K562 (cell line): Measurements from ENCODE around the gene ST6GALNAC1. TPM values are rescaled to one million over a fixed set of nuclear protein-coding genes. Genes with fewer than 3 reads are reported as not detected.
A peak's percentile ranks its signal among the peaks of the same experiment; 100 is the strongest.

ENCODE experiments used
- ATAC-seq: fragments of 200-7000 bp; cut with Tn5 transposase; 3 replicates; pipeline ENCODE4 v1.9.1; 2020; ENCODE audit warnings: moderate library complexity
- BruUV-seq: library from RNA; stranded (reverse); fragments of 400-500 nt; replicated peaks from 2 replicates; lab custom pipeline; 2021; lab: Mats Ljungman, UMichigan
- CTCF ChIA-PET: fragments of 300-600 bp; formaldehyde crosslinking; extraction: SDS; loops from one replicate; lab custom pipeline; 2021; ENCODE audit warnings: low intra/inter-chr PET ratio; lab: Yijun Ruan, JAX
- POLR2A ChIA-PET: fragments of 300-600, 350-650 bp; sonication (Branson Sonifier 250); formaldehyde crosslinking; extraction: SDS; loops from one replicate; lab custom pipeline; 2021; ENCODE audit warnings: antibody characterized with exemption, inconsistent platforms; lab: Yijun Ruan, JAX
- DNase-seq, 4 experiments: peaks; one replicate each; pipeline versions ENCODE4 v3.0.0 to v3.0.0-alpha.2; 2011 to 2018; ENCODE audit warnings: low spot score in 3 of 4, mixed read lengths in 3 of 4; ENCODE audit errors: extremely low read depth in 1 of 4
- FAIRE-seq: peaks from 2 replicates; lab custom pipeline; 2011; peaks lifted over from hg19 to GRCh38; lab: Jason Lieb, UNC
- H2AFZ ChIP-seq: 2 replicates; pipeline ENCODE4 v1.6.0; 2011; ENCODE audit warnings: low read depth, low read length, control low read depth, inconsistent platforms
- H3K27ac ChIP-seq: fragments of 200-600 bp; 3 replicates; pipeline ENCODE4 v1.8.0; 2011; ENCODE audit warnings: low read depth, mild to moderate bottlenecking, control low read depth, inconsistent platforms, low read length, moderate library complexity, mixed read lengths; ENCODE audit errors: extremely low read depth
- H3K27me3 ChIP-seq, 2 experiments: fragments of 300-600 bp in 1 of 2; 2 replicates in 1 of 2; 3 replicates in 1 of 2; pipeline versions ENCODE4 v1.6.0 to v1.8.0; 2011; ENCODE audit warnings: inconsistent platforms in 2 of 2, low read length in 2 of 2, mild to moderate bottlenecking in 1 of 2, mixed read lengths in 1 of 2, moderate library complexity in 1 of 2; ENCODE audit not compliant: control insufficient read depth in 2 of 2, insufficient read depth in 2 of 2
- H3K36me3 ChIP-seq: fragments of 300-600 bp; 3 replicates; pipeline ENCODE4 v1.8.0; 2011; ENCODE audit warnings: mild to moderate bottlenecking, low read length, inconsistent platforms; ENCODE audit not compliant: control insufficient read depth, insufficient read depth
- H3K4me1 ChIP-seq, 2 experiments: fragments of 200-600 bp in 1 of 2; replicated peaks in 1 of 2; 2 replicates in 1 of 2; 3 replicates in 1 of 2; pipeline versions ENCODE4 v1.5.1 to v1.8.0; 2011; ENCODE audit warnings: inconsistent platforms in 2 of 2, low read length in 2 of 2, mild to moderate bottlenecking in 1 of 2, mixed read lengths in 1 of 2, moderate library complexity in 1 of 2; ENCODE audit not compliant: control insufficient read depth in 2 of 2, insufficient read depth in 2 of 2
- H3K4me2 ChIP-seq: 2 replicates; pipeline ENCODE4 v1.6.1; 2011; ENCODE audit warnings: low read length, control low read depth, inconsistent platforms, mixed read lengths; ENCODE audit not compliant: insufficient read depth
- H3K4me3 ChIP-seq: fragments of 200-600 bp; sonication (generic), shearing (Covaris generic); 2 replicates; pipeline ENCODE4 v1.5.1; 2016; ENCODE audit warnings: control low read depth, inconsistent platforms
- H3K79me2 ChIP-seq: fragments of 200-600 bp; 3 replicates; pipeline ENCODE4 v1.8.0; 2011; ENCODE audit warnings: low read length, inconsistent platforms; ENCODE audit not compliant: control insufficient read depth, insufficient read depth
- H3K9ac ChIP-seq, 2 experiments: 2 replicates each; pipeline versions ENCODE4 v1.6.0 to v1.6.1; 2011; ENCODE audit warnings: low read depth in 2 of 2, low read length in 2 of 2, control low read depth in 1 of 2, inconsistent platforms in 1 of 2, mild to moderate bottlenecking in 1 of 2, mixed read lengths in 1 of 2; ENCODE audit not compliant: insufficient read depth in 1 of 2
- H3K9me1 ChIP-seq: one replicate; pipeline ENCODE4 v1.6.0; 2011; ENCODE audit warnings: inconsistent platforms, mild to moderate bottlenecking, low read length, moderate library complexity; ENCODE audit not compliant: control insufficient read depth, insufficient read depth
- H3K9me3 ChIP-seq: replicated peaks from 2 replicates; pipeline ENCODE4 v1.5.1; 2011; ENCODE audit warnings: low read depth, low read length, inconsistent platforms; ENCODE audit not compliant: control insufficient read depth, insufficient read depth
- H4K20me1 ChIP-seq: replicated peaks from 2 replicates; pipeline ENCODE4 v1.6.1; 2011; ENCODE audit warnings: low read length, inconsistent platforms, mixed read lengths; ENCODE audit not compliant: control insufficient read depth, insufficient read depth
- DNMT1 ChIP-seq: fragments of 450-650 bp; IDR thresholded peaks from 2 replicates; pipeline ENCODE4 v1.6.1; 2016; ENCODE audit warnings: antibody characterized with exemption, mild to moderate bottlenecking
- GATAD2A ChIP-seq: fragments of 450-650 bp; IDR thresholded peaks from 2 replicates; pipeline ENCODE4 v1.6.1; 2017
- KLF13 ChIP-seq: fragments of 450-650 bp; IDR thresholded peaks from 2 replicates; pipeline ENCODE4 v1.6.1; 2016; ENCODE audit warnings: missing genetic modification characterization, low read depth, mild to moderate bottlenecking, missing compliant biosample characterization, moderate library complexity, borderline replicate concordance
- NFXL1 ChIP-seq: fragments of 450-650 bp; formaldehyde crosslinking; IDR thresholded peaks from 2 replicates; pipeline ENCODE4 v1.4.0; 2021; ENCODE audit warnings: mild to moderate bottlenecking
- POLR2H ChIP-seq: IDR thresholded peaks from 2 replicates; pipeline ENCODE4 v1.6.1; 2016; ENCODE audit warnings: missing genetic modification characterization, low read depth, mild to moderate bottlenecking, control low read depth, missing compliant biosample characterization, moderate library complexity
- RBM22 ChIP-seq: fragments of 200-400 bp; formaldehyde crosslinking; IDR thresholded peaks from 2 replicates; pipeline ENCODE4 v1.6.1; 2018; ENCODE audit warnings: low read length, low read depth; ENCODE audit not compliant: poor library complexity, severe bottlenecking
- TCF7L2 ChIP-seq: fragments of 150-350 bp; IDR thresholded peaks from 2 replicates; pipeline ENCODE4 v1.6.1; 2016; ENCODE audit warnings: low read depth, mild to moderate bottlenecking, low read length, moderate library complexity
- XRCC3 ChIP-seq: fragments of 450-650 bp; IDR thresholded peaks from 2 replicates; pipeline ENCODE4 v1.6.1; 2017; ENCODE audit warnings: mild to moderate bottlenecking, moderate library complexity
- ZFP30 ChIP-seq: fragments of 250-450 bp; sonication (Bioruptor Pico); IDR thresholded peaks from 2 replicates; pipeline ENCODE4 v1.8.0; 2022; ENCODE audit warnings: moderate library complexity, mild to moderate bottlenecking, inconsistent platforms, borderline replicate concordance
- ZNF408 ChIP-seq: fragments of 250-450 bp; sonication (Bioruptor Pico); IDR thresholded peaks from 2 replicates; pipeline ENCODE4 v1.4.0; 2020; ENCODE audit warnings: low read depth, mild to moderate bottlenecking, moderate library complexity
- WGBS: fragments of 100-300 bp; shearing (Covaris generic); methylation state at CpG from one replicate; pipeline ENCODE4 v1.1.6; 2016; ENCODE audit warnings: low coverage, mixed read lengths; ENCODE audit not compliant: insufficient coverage; ENCODE audit errors: missing lambda C conversion rate; 5-methylcytosine and 5-hydroxymethylcytosine counted together
- in situ Hi-C: fragments of 300-500 bp; cut with MboI; formaldehyde crosslinking; loops from 4 replicates; pipeline ENCODE4 v1.15.0; 2018; ENCODE audit warnings: inconsistent platforms, mixed read lengths
- intact Hi-C: fragments of 100-400 bp; cut with micrococcal nuclease; formaldehyde crosslinking; loops from 2 replicates; pipeline ENCODE4 v1.14.2; 2022
- polyA plus RNA-seq, 8 experiments: library from polyadenylated mRNA; depleted of rRNA in 4 of 8; stranded (reverse) in 5 of 8; unstranded in 3 of 8; fragments of >200 nt; fragmentation: Nextera tagmentation in 2 of 8; fragmentation: Illumina TruSeq in 1 of 8; extraction: Ambion mirVana in 2 of 8; extraction: Trizol in 1 of 8; gene quantifications; 2 replicates each; pipeline versions ENCODE4 v1.2.1 to v1.2.3, GENCODE V29; 2011 to 2014; ENCODE audit warnings: inconsistent platforms in 1 of 8, missing spikeins in 1 of 8
- total RNA-seq, 7 experiments: library from RNA; depleted of rRNA in 6 of 7; stranded (reverse); fragments of >200 nt in 6 of 7; fragmentation: Illumina TruSeq in 2 of 7; extraction: Trizol in 2 of 7; gene quantifications; 2 replicates each; pipeline versions ENCODE4 v1.2.1 to v1.2.3, GENCODE V29; 2011 to 2021; ENCODE audit warnings: low replicate concordance in 1 of 7
- TF ChIP-seq, protein P1 (sequence below): fragments of 450-650 bp; IDR thresholded peaks from 2 replicates; pipeline ENCODE4 v1.6.1; 2016; ENCODE audit warnings: antibody characterized with exemption
- TF ChIP-seq, protein P2 (sequence below): sonication (generic); formaldehyde crosslinking; IDR thresholded peaks from 2 replicates; pipeline ENCODE4 v1.8.0; 2023; ENCODE audit warnings: missing genetic modification reagents, mild to moderate bottlenecking, borderline replicate concordance

ST6GALNAC1 gene
- total and polyA plus RNA-seq, 9 of the 15 experiments (the other 6 are each of a cell fraction or from before 2014, with no cell fraction given): 20.6 to 68.4 (median 50.5) TPM

- TF ChIP-seq KLF13 (tag): no peak
- no peak for TF ChIP-seq XRCC3
These were observed 60.9 kb downstream of the ST6GALNAC1 start (continued) for GRCh38 chr17:76582660-76583059.

GRCh38 chr17:76581515-76581914, 62.0 kb downstream of the ST6GALNAC1 start:
- ATAC-seq: no peak
- TF ChIP-seq, protein P1, sequence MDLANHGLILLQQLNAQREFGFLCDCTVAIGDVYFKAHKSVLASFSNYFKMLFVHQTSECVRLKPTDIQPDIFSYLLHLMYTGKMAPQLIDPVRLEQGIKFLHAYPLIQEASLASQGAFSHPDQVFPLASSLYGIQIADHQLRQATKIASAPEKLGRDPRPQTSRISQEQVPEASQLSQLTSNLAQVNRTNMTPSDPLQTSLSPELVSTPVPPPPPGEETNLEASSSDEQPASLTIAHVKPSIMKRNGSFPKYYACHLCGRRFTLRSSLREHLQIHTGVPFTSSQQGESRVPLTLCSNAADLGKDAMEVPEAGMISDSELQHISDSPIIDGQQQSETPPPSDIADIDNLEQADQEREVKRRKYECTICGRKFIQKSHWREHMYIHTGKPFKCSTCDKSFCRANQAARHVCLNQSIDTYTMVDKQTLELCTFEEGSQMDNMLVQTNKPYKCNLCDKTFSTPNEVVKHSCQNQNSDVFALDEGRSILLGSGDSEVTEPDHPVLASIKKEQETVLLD: no peak
- no peak for TF ChIP-seq TCF7L2
- TF ChIP-seq GATAD2A: no peak
- TF ChIP-seq RBM22: no peak
- TF ChIP-seq NFXL1: no peak
- TF ChIP-seq, protein P2, sequence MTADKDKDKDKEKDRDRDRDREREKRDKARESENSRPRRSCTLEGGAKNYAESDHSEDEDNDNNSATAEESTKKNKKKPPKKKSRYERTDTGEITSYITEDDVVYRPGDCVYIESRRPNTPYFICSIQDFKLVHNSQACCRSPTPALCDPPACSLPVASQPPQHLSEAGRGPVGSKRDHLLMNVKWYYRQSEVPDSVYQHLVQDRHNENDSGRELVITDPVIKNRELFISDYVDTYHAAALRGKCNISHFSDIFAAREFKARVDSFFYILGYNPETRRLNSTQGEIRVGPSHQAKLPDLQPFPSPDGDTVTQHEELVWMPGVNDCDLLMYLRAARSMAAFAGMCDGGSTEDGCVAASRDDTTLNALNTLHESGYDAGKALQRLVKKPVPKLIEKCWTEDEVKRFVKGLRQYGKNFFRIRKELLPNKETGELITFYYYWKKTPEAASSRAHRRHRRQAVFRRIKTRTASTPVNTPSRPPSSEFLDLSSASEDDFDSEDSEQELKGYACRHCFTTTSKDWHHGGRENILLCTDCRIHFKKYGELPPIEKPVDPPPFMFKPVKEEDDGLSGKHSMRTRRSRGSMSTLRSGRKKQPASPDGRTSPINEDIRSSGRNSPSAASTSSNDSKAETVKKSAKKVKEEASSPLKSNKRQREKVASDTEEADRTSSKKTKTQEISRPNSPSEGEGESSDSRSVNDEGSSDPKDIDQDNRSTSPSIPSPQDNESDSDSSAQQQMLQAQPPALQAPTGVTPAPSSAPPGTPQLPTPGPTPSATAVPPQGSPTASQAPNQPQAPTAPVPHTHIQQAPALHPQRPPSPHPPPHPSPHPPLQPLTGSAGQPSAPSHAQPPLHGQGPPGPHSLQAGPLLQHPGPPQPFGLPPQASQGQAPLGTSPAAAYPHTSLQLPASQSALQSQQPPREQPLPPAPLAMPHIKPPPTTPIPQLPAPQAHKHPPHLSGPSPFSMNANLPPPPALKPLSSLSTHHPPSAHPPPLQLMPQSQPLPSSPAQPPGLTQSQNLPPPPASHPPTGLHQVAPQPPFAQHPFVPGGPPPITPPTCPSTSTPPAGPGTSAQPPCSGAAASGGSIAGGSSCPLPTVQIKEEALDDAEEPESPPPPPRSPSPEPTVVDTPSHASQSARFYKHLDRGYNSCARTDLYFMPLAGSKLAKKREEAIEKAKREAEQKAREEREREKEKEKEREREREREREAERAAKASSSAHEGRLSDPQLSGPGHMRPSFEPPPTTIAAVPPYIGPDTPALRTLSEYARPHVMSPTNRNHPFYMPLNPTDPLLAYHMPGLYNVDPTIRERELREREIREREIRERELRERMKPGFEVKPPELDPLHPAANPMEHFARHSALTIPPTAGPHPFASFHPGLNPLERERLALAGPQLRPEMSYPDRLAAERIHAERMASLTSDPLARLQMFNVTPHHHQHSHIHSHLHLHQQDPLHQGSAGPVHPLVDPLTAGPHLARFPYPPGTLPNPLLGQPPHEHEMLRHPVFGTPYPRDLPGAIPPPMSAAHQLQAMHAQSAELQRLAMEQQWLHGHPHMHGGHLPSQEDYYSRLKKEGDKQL (CRISPR knock-in tag): no peak
- no peak for TF ChIP-seq ZNF408 (CRISPR knock-in tag)
- no peak for TF ChIP-seq POLR2H (tag)
- no peak for TF ChIP-seq ZFP30
- no peak for TF ChIP-seq DNMT1

More at GRCh38 chr17:76581515-76581914, 62.0 kb downstream of the ST6GALNAC1 start:
- Histone ChIP-seq H3K36me3 (no peaks in the 10 kb centered on the region), H3K79me2 (no peaks in the 10 kb centered on the region), H4K20me1 (no peaks in the 10 kb centered on the region), H3K4me2 (no peak overlapping the region), H3K4me1 (peaks cover 16 to 33% of the 10 kb centered on the region in 2 experiments), H3K27me3 (peaks cover 0 to 6% of the 10 kb centered on the region in 2 experiments; a peak in 2 of 5 replicates), H3K27ac (no peak overlapping the region), H2AFZ (no peak overlapping the region), H3K4me3 (no peak overlapping the region), H3K9ac (peak overlapping the region in 1 of 2 experiments; percentile 74; a peak in 1 of 4 replicates), H3K9me3 (no peaks in the 10 kb centered on the region), H3K9me1 (no peaks in the 10 kb centered on the region)
- WGBS: 54% methylated on average over 5 of the region's 5 CpGs
- CTCF ChIA-PET: no interaction called here
- DNase-seq (no peak), FAIRE-seq (no peak)
- POLR2A ChIA-PET: no interaction called here
- intact Hi-C loops: no loop called here
- BruUV-seq: no TSS peak
- in situ Hi-C loops: no loop called here
